Right cardiac atrium (tissue), 5 donors: ENCODE results near the gene DRC1. TPM values are rescaled to one million over a fixed set of nuclear protein-coding genes. Genes with fewer than 3 reads are reported as not detected.

Experiments
- ATAC-seq, 2 donors: fragments of 200-7000 bp; cut with Tn5 transposase; one replicate each; pipeline versions ENCODE4 v1.8.0 to v1.9.1; 2020; ENCODE audit warnings: moderate library complexity in 2 of 2, mild to moderate bottlenecking in 1 of 2
- DNase-seq, 3 donors: peaks; one replicate each; pipeline ENCODE4 v3.0.0-alpha.2; 2020
- H3K27ac ChIP-seq: one replicate; pipeline ENCODE4 v1.5.1; 2013; ENCODE audit warnings: mild to moderate bottlenecking, low read length, control low read depth, moderate library complexity
- H3K27me3 ChIP-seq: one replicate; pipeline ENCODE4 v1.6.1; 2013; ENCODE audit not compliant: control insufficient read depth, insufficient read depth
- H3K4me1 ChIP-seq: one replicate; pipeline ENCODE4 v1.6.1; 2013; ENCODE audit warnings: low read length; ENCODE audit not compliant: control insufficient read depth, insufficient read depth
- H3K4me3 ChIP-seq: one replicate; pipeline ENCODE4 v1.5.1; 2013; ENCODE audit warnings: low read length, control low read depth
- H3K9me3 ChIP-seq: one replicate; pipeline ENCODE4 v1.6.1; 2013; ENCODE audit warnings: low read length; ENCODE audit not compliant: control insufficient read depth
- WGBS: extraction: QIAGEN DNeasy Blood & Tissue Kit; methylation state at CpG from one replicate; pipeline ENCODE4 v1.1.7; 2013; 5-methylcytosine and 5-hydroxymethylcytosine counted together
- intact Hi-C, 4 donors: fragments of 100-400 bp; cut with DNase I; formaldehyde crosslinking; loops; one replicate each; pipeline versions ENCODE4 v1.11.0 to v1.14.0; 2022 to 2023
- polyA plus RNA-seq: library from polyadenylated mRNA; stranded (reverse); fragments of 200-250 nt; gene quantifications from one replicate; pipeline ENCODE4 v1.2.3, GENCODE V29; 2013
- total RNA-seq, 4 donors: library from RNA; stranded (reverse); fragmentation: NEBNext Ultra II Directional; extraction: Animal tissue kit (Norgen Biotek cat#: 25700); gene quantifications; one replicate each; pipeline ENCODE4 v1.2.1, GENCODE V29; 2021
- donor health status: healthy with polysubstance abuse.
- donor health status: DM: no; HTN: yes; CAD: no.
- donor health status: DM: no; HTN: no; CAD: no.
- donor health status: DM: no; HTN: yes; CAD: no; lungs with severe emphysema.
- donor health status: DM: yes; HTN: yes; CAD: no.

Gene DRC1
- total and polyA plus RNA-seq, 5 donors = not detected

- H3K4me1 ChIP-seq = peaks cover 2% of the 10 kb centered on the region
- no peak overlapping the region for H3K27ac ChIP-seq
- 90% methylated on average over 3 of the region's 3 CpGs for WGBS
- intact Hi-C loops = no loop called here
- H3K9me3 ChIP-seq = no peaks in the 10 kb centered on the region
- DNase-seq = no peak
- no peak overlapping the region for H3K4me3 ChIP-seq
- no peak for ATAC-seq
- no peaks in the 10 kb centered on the region for H3K27me3 ChIP-seq
Observed at GRCh38 chr2:26486789-26487188, 85.1 kb downstream of the DRC1 start.

GRCh38 chr2:26487192-26487591 lies 85.5 kb downstream of the DRC1 start:
- intact Hi-C loops = no loop called here
- no peak overlapping the region for H3K4me3 ChIP-seq
- peaks cover 2% of the 10 kb centered on the region for H3K4me1 ChIP-seq
- H3K27ac ChIP-seq = no peak overlapping the region
- no peaks in the 10 kb centered on the region for H3K27me3 ChIP-seq
- no peak for DNase-seq
- no peaks in the 10 kb centered on the region for H3K9me3 ChIP-seq
- 77% methylated on average over 5 of the region's 5 CpGs for WGBS
- no peak for ATAC-seq

- Histone ChIP-seq H3K27ac (no peak overlapping the region), H3K4me3 (no peak overlapping the region), H3K9me3 (no peaks in the 10 kb centered on the region), H3K4me1 (peaks cover 2% of the 10 kb centered on the region), H3K27me3 (no peaks in the 10 kb centered on the region)
- ATAC-seq (no peak), DNase-seq (no peak)
- 87% methylated on average over 20 of the region's 20 CpGs for WGBS
- intact Hi-C loops = no loop called here
Observed at GRCh38 chr2:26488463-26489212, 86.9 kb downstream of the DRC1 start.

GRCh38 chr2:26489213-26489850 lies 87.6 kb downstream of the DRC1 start:
- DNase-seq (no peak), ATAC-seq (no peak)
- Histone ChIP-seq H3K4me3 (no peak overlapping the region), H3K9me3 (no peaks in the 10 kb centered on the region), H3K27me3 (no peaks in the 10 kb centered on the region), H3K27ac (no peak overlapping the region), H3K4me1 (no peaks in the 10 kb centered on the region)
- WGBS = 83% methylated on average over 19 of the region's 19 CpGs
- intact Hi-C loops = no loop called here

- no peaks in the 10 kb centered on the region for H3K9me3 ChIP-seq
- H3K27ac ChIP-seq = no peak overlapping the region
- DNase-seq (no peak), ATAC-seq (peak in 1 of 2 donors; percentile 12)
- H3K4me1 ChIP-seq = no peaks in the 10 kb centered on the region
- whole genome bisulfite sequencing = 64% methylated on average over 8 of the region's 8 CpGs
- no peaks in the 10 kb centered on the region for H3K27me3 ChIP-seq
- intact Hi-C loops = no loop called here
- H3K4me3 ChIP-seq = no peak overlapping the region
Observed at GRCh38 chr2:26491563-26492167, 89.9 kb downstream of the DRC1 start.

GRCh38 chr2:26492749-26493515 lies 91.2 kb downstream of the DRC1 start:
- intact Hi-C loops = no loop called here
- H3K27me3 ChIP-seq = no peaks in the 10 kb centered on the region
- ATAC-seq = no peak
- H3K9me3 ChIP-seq = no peaks in the 10 kb centered on the region
- H3K27ac ChIP-seq = no peak overlapping the region
- no peaks in the 10 kb centered on the region for H3K4me1 ChIP-seq
- no peak overlapping the region for H3K4me3 ChIP-seq
- DNase-seq = no peak
- WGBS = 85% methylated on average over 7 of the region's 7 CpGs

- Histone ChIP-seq H3K9me3 (no peaks in the 10 kb centered on the region), H3K4me1 (no peaks in the 10 kb centered on the region), H3K27me3 (no peaks in the 10 kb centered on the region), H3K27ac (no peak overlapping the region), H3K4me3 (no peak overlapping the region)
- WGBS = 87% methylated on average over 10 of the region's 10 CpGs
- ATAC-seq (no peak), DNase-seq (no peak)
- intact Hi-C loops = no loop called here
Observed at GRCh38 chr2:26493566-26493965, 91.8 kb downstream of the DRC1 start.

GRCh38 chr2:26494199-26494598 lies 92.5 kb downstream of the DRC1 start:
- intact Hi-C loops = no loop called here
- no peak for ATAC-seq
- Histone ChIP-seq H3K27me3 (no peaks in the 10 kb centered on the region), H3K9me3 (no peaks in the 10 kb centered on the region), H3K27ac (no peak overlapping the region), H3K4me1 (no peaks in the 10 kb centered on the region), H3K4me3 (no peak overlapping the region)
- 99% methylated on average over 4 of the region's 4 CpGs for WGBS
- DNase-seq = no peak

GRCh38 chr2:26494891-26495290 lies 93.2 kb downstream of the DRC1 start:
- Histone ChIP-seq H3K4me3 (no peak overlapping the region), H3K27me3 (no peaks in the 10 kb centered on the region), H3K27ac (no peak overlapping the region), H3K4me1 (no peaks in the 10 kb centered on the region), H3K9me3 (no peaks in the 10 kb centered on the region)
- WGBS = 90% methylated on average over 8 of the region's 8 CpGs
- intact Hi-C loops = no loop called here
- no peak for ATAC-seq
- DNase-seq = no peak

- Histone ChIP-seq H3K27me3 (no peaks in the 10 kb centered on the region), H3K4me3 (no peak overlapping the region), H3K9me3 (no peaks in the 10 kb centered on the region), H3K4me1 (no peaks in the 10 kb centered on the region), H3K27ac (no peak overlapping the region)
- ATAC-seq (no peak), DNase-seq (no peak)
- WGBS = 74% methylated on average over 8 of the region's 8 CpGs
- intact Hi-C loops = no loop called here
Observed at GRCh38 chr2:26495705-26496297, 94.1 kb downstream of the DRC1 start.
